ENCODE data around the gene ZNF66. TPM values are rescaled to one million over a fixed set of nuclear protein-coding genes. Genes with fewer than 3 reads are reported as not detected.

ZNF66 gene
- total and polyA plus RNA-seq, 10 of the 15 experiments (the other 5 are each of a cell fraction or from before 2014, with no cell fraction given): 0.62 to 8.5 (median 5.6) TPM

GRCh38 chr19:20776083-20777076 lies at the start of gene ZNF66 (continued):
- TF ChIP-seq NKRF (conservative IDR thresholded peaks at IDR 0.05) (peak; percentile 93), JUNB (IDR thresholded peaks at IDR 0.05) (no peak), CBX5 (IDR thresholded peaks at IDR 0.05; ENCODE audit: low read depth) (no peak), CBFB (IDR thresholded peaks at IDR 0.05; ENCODE audit: low read depth) (no peak; the same call in 1 of the 2 replicates), KDM1A (IDR thresholded peaks at IDR 0.05; ENCODE audit: borderline replicate concordance) (no peak), HSF1 (IDR thresholded peaks at IDR 0.05; ENCODE audit: low read depth, low read length) (no peak), ZZZ3 (IDR thresholded peaks at IDR 0.05; ENCODE audit: control insufficient read depth, insufficient read length, low read depth) (no peak), E2F4 (IDR thresholded peaks at IDR 0.05; ENCODE audit: low read depth, low read length) (peak; percentile 71), BACH1 (IDR thresholded peaks at IDR 0.05; ENCODE audit: borderline replicate concordance) (no peak), NFIC (IDR thresholded peaks at IDR 0.05; ENCODE audit: low read depth, low read length) (no peak), GATAD2B (conservative IDR thresholded peaks at IDR 0.05; ENCODE audit: low read depth) (no peak), KLF5 (IDR thresholded peaks at IDR 0.05; ENCODE audit: partially characterized antibody) (no peak), PKNOX1 (IDR thresholded peaks at IDR 0.05) (peak; percentile 98), SP1 (IDR thresholded peaks at IDR 0.05; ENCODE audit: low read depth, low read length) (peak; percentile 96), EED (IDR thresholded peaks at IDR 0.05; ENCODE audit: low read depth) (no peak), BCL3 (IDR thresholded peaks at IDR 0.05; ENCODE audit: borderline replicate concordance, insufficient read depth, low read depth, low read length, poor library complexity, severe bottlenecking) (no peak), ZNF687 (IDR thresholded peaks at IDR 0.05) (no peak)

Measured in GM12878 (cell line).